ENCODE results near the gene PRRG3. TPM values are rescaled to one million over a fixed set of nuclear protein-coding genes. Genes with fewer than 3 reads are reported as not detected.

PRRG3 gene
- total RNA-seq, 1 donor from 2014 or later, result 0.18 TPM

DNA sequence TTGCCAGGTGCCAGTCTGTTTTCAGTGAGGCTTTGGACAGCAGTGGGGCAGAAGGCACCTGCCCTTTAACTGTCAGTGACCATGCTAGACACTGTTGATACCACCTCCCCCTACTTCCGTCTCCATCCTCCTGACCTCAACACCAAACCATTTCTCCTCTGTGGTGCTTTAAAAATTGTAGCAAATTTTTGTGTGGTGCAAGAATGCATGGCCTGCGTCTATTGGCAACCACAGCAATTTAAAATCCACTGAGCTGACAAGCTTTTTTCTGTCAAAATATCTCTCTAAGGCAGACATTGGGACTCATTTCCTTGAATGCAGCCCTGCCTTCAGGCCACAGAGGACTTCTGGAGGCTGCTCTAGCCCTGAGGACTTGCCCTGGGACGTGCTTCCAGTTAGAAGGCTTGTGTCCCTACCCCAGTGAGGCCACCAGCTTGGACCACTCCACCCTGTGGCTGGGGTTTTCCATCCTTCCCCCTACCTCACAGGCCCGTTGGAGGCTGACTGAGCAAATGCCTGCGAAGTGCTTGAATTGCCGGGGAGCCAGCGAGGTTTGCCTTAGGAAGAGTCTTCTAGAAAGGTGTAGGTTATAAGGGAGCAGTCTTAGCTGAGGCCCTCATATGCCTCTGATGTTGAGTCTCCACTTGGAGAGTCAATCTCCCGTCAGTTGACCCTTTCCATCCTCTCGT lies 6.9 kb downstream of the PRRG3 start:
- Histone ChIP-seq H3K27ac (ENCODE audit: low read depth, low read length) (no peak overlapping the region), H3K27me3 (ENCODE audit: insufficient read depth, low read length) (no peaks in the 10 kb centered on the region), H3K4me3 (ENCODE audit: insufficient read depth, low read depth, low read length) (no peak overlapping the region), H4K20me1 (ENCODE audit: insufficient read depth, low read length) (no peaks in the 10 kb centered on the region), H3K4me2 (ENCODE audit: low read length) (no peak overlapping the region), H3K9ac (ENCODE audit: low read length) (no peak overlapping the region), H3K79me2 (ENCODE audit: insufficient read depth, low read length) (no peaks in the 10 kb centered on the region), H2AFZ (ENCODE audit: low read depth, low read length) (no peak overlapping the region), H3K9me3 (ENCODE audit: insufficient read depth, low read depth, low read length) (no peaks in the 10 kb centered on the region), H3K4me1 (ENCODE audit: insufficient read depth, low read length) (no peaks in the 10 kb centered on the region), H3K36me3 (ENCODE audit: insufficient read depth, low read length) (no peaks in the 10 kb centered on the region)
- FAIRE-seq (peak; percentile 67), DNase-seq (ENCODE audit: low read depth) (peak; percentile 28)
- Mint-ChIP-seq H3K9me3 (ENCODE audit: unreplicated experiment) (no peaks in the 10 kb centered on the region), H3K4me3 (ENCODE audit: unreplicated experiment) (no peak overlapping the region), H3K36me3 (ENCODE audit: low read depth, unreplicated experiment) (no peaks in the 10 kb centered on the region), H3K27me3 (ENCODE audit: low read depth, unreplicated experiment) (peaks cover 2% of the 10 kb centered on the region), H3K27ac (ENCODE audit: unreplicated experiment) (no peak overlapping the region), H3K4me1 (ENCODE audit: low read depth, unreplicated experiment) (peaks cover 21% of the 10 kb centered on the region)
- TF ChIP-seq, protein P1, sequence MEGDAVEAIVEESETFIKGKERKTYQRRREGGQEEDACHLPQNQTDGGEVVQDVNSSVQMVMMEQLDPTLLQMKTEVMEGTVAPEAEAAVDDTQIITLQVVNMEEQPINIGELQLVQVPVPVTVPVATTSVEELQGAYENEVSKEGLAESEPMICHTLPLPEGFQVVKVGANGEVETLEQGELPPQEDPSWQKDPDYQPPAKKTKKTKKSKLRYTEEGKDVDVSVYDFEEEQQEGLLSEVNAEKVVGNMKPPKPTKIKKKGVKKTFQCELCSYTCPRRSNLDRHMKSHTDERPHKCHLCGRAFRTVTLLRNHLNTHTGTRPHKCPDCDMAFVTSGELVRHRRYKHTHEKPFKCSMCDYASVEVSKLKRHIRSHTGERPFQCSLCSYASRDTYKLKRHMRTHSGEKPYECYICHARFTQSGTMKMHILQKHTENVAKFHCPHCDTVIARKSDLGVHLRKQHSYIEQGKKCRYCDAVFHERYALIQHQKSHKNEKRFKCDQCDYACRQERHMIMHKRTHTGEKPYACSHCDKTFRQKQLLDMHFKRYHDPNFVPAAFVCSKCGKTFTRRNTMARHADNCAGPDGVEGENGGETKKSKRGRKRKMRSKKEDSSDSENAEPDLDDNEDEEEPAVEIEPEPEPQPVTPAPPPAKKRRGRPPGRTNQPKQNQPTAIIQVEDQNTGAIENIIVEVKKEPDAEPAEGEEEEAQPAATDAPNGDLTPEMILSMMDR (IDR thresholded peaks at IDR 0.05; ENCODE audit: insufficient read depth, low read depth, low read length), result no peak
- TF ChIP-seq EZH2 (IDR thresholded peaks at IDR 0.05; ENCODE audit: insufficient read depth, low read length), result no peak

DNA sequence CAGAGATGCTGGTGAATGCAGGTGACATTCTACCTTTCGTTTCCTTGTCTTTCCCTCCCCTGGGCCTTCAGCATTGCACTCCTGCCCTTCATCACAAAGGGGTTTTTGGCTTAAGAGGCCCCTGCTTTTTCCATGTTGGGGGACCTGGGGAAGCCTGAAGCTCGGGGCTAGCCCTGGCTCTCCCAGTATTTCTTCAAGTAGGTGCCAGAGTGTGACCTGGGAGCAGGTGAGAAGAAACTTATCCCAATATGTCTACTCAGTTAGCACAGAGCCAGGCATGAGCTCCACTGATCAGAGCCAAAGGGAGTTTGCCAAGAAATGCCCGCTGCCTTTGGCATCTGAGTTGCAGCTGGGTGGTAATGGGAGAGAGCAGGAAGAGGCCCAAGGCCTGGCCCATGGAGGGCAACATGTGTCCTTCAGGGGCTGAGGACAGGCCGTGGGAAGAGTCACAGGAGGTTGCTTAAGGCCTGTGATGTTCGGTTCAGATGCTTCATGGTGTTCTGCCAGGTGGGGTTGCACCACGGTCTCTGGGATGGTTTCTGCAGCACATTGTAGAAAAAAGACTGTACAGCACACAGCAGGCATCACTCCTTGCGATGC lies 7.6 kb downstream of the PRRG3 start:
- H3K9ac ChIP-seq (ENCODE audit: low read length), result no peak overlapping the region
- no peaks in the 10 kb centered on the region for H3K27me3 ChIP-seq (ENCODE audit: insufficient read depth, low read length)
- no peak overlapping the region for H3K27ac ChIP-seq (ENCODE audit: low read depth, low read length)
- TF ChIP-seq, protein P1 (IDR thresholded peaks at IDR 0.05; ENCODE audit: insufficient read depth, low read depth, low read length), result no peak
- no peak for TF ChIP-seq EZH2 (IDR thresholded peaks at IDR 0.05; ENCODE audit: insufficient read depth, low read length)
- Mint-ChIP-seq H3K4me1 (ENCODE audit: low read depth, unreplicated experiment) (peaks cover 15% of the 10 kb centered on the region), H3K36me3 (ENCODE audit: low read depth, unreplicated experiment) (no peaks in the 10 kb centered on the region), H3K4me3 (ENCODE audit: unreplicated experiment) (no peak overlapping the region), H3K27me3 (ENCODE audit: low read depth, unreplicated experiment) (peaks cover 5% of the 10 kb centered on the region), H3K27ac (ENCODE audit: unreplicated experiment) (no peak overlapping the region), H3K9me3 (ENCODE audit: unreplicated experiment) (no peaks in the 10 kb centered on the region)
- H3K9me3 ChIP-seq (ENCODE audit: insufficient read depth, low read depth, low read length), result no peaks in the 10 kb centered on the region
- no peak overlapping the region for H2AFZ ChIP-seq (ENCODE audit: low read depth, low read length)
- H3K79me2 ChIP-seq (ENCODE audit: insufficient read depth, low read length), result no peaks in the 10 kb centered on the region
- DNase-seq (ENCODE audit: low read depth), result no peak
- H3K36me3 ChIP-seq (ENCODE audit: insufficient read depth, low read length), result no peaks in the 10 kb centered on the region
- no peaks in the 10 kb centered on the region for H3K4me1 ChIP-seq (ENCODE audit: insufficient read depth, low read length)
- H4K20me1 ChIP-seq (ENCODE audit: insufficient read depth, low read length), result no peaks in the 10 kb centered on the region
- H3K4me2 ChIP-seq (ENCODE audit: low read length), result no peak overlapping the region
- no peak for FAIRE-seq
- H3K4me3 ChIP-seq (ENCODE audit: insufficient read depth, low read depth, low read length), result no peak overlapping the region

DNA sequence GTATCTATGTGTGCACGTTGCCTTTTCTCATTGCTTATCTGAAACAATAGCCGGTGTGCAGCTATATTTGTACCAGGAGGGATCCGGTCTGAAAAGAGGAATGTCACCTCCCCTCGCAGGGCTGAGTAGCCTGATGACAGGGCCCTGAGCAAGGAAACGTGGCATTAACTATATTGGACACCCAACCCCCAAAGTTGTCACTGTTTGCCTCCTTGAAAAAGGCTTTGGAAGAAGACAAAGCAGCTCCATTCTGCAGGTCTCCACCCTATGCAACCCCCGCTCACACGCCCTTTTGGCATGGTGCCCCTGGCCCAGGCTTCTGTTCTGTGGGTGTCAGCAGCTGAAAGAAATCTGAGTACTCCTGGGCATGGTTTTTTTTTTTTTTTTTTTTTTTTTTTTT lies 8.2 kb downstream of the PRRG3 start:
- H2AFZ ChIP-seq (ENCODE audit: low read depth, low read length), result no peak overlapping the region
- H3K36me3 ChIP-seq (ENCODE audit: insufficient read depth, low read length), result no peaks in the 10 kb centered on the region
- peak; percentile 21 for DNase-seq (ENCODE audit: low read depth)
- H3K79me2 ChIP-seq (ENCODE audit: insufficient read depth, low read length), result no peaks in the 10 kb centered on the region
- no peak overlapping the region for H3K27ac ChIP-seq (ENCODE audit: low read depth, low read length)
- Mint-ChIP-seq H3K4me1 (ENCODE audit: low read depth, unreplicated experiment) (peaks cover 15% of the 10 kb centered on the region), H3K9me3 (ENCODE audit: unreplicated experiment) (no peaks in the 10 kb centered on the region), H3K27ac (ENCODE audit: unreplicated experiment) (no peak overlapping the region), H3K27me3 (ENCODE audit: low read depth, unreplicated experiment) (peaks cover 5% of the 10 kb centered on the region), H3K36me3 (ENCODE audit: low read depth, unreplicated experiment) (no peaks in the 10 kb centered on the region), H3K4me3 (ENCODE audit: unreplicated experiment) (no peak overlapping the region)
- no peak overlapping the region for H3K4me3 ChIP-seq (ENCODE audit: insufficient read depth, low read depth, low read length)
- no peak for TF ChIP-seq EZH2 (IDR thresholded peaks at IDR 0.05; ENCODE audit: insufficient read depth, low read length)
- TF ChIP-seq, protein P1 (IDR thresholded peaks at IDR 0.05; ENCODE audit: insufficient read depth, low read depth, low read length), result no peak
- H4K20me1 ChIP-seq (ENCODE audit: insufficient read depth, low read length), result no peaks in the 10 kb centered on the region
- no peak overlapping the region for H3K9ac ChIP-seq (ENCODE audit: low read length)
- no peak overlapping the region for H3K4me2 ChIP-seq (ENCODE audit: low read length)
- FAIRE-seq, result no peak
- H3K9me3 ChIP-seq (ENCODE audit: insufficient read depth, low read depth, low read length), result no peaks in the 10 kb centered on the region
- no peaks in the 10 kb centered on the region for H3K27me3 ChIP-seq (ENCODE audit: insufficient read depth, low read length)
- H3K4me1 ChIP-seq (ENCODE audit: insufficient read depth, low read length), result no peaks in the 10 kb centered on the region
